ENCODE results near the gene TSPAN6. TPM values are rescaled to one million over a fixed set of nuclear protein-coding genes. Genes with fewer than 3 reads are reported as not detected.

The TSPAN6 gene
- total and polyA plus RNA-seq, 2 of the 13 experiments (the other 11 are each of a cell fraction or from before 2014, with no cell fraction given) = 78.9 to 133 TPM

DNA sequence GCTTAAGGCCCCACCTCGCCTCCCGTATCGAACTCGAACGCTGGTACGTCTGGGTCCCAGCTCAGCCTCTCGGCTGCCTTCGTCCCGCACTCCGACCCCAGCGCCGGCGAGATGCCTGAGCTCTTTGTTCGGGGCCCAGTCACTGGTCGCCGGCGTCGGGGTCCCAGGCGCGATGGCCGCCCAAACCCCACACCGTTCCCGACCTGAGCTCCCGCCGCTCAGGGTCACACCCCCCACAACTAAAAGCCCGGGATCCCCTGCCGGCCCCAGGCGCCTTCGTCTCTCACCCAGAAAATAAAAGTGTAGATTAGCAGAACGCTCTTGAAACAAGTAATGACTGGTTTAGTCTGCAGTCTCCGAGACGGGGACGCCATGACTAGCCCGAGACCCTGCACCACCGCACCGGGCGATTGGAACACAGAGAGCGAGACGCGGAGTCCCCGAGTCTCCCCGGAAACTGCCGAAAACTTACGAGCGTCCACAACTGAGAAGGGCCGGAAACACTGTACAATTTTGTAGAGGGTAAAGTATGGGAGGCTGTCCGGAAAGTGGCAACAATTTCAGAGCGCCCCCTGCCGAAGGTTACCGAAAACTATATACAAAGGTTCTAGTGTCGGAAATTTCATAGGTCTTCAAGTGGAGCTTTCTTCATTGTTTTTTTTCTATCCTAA, at the start of gene TSPAN6 (continued):
- TF ChIP-seq ZKSCAN5 (CRISPR knock-in tag; IDR thresholded peaks at IDR 0.05) (no peak), ZFX (CRISPR knock-in tag; IDR thresholded peaks at IDR 0.05; ENCODE audit: low read depth) (peak; percentile 48), POLR2G (IDR thresholded peaks at IDR 0.05; ENCODE audit: low read depth, low read length) (peak; percentile 72), NONO (IDR thresholded peaks at IDR 0.05) (no peak), NONO (CRISPR knock-in tag; conservative IDR thresholded peaks at IDR 0.05) (0 out of 2 replicates have a peak, but pooled peaks have one; percentile 19), ASH2L (IDR thresholded peaks at IDR 0.05; ENCODE audit: insufficient read length, low read depth, low read length) (peak; percentile 52), HDAC1 (CRISPR knock-in tag; IDR thresholded peaks at IDR 0.05) (peak; percentile 12; the same call in 1 of the 2 replicates), KAT7 (CRISPR knock-in tag; IDR thresholded peaks at IDR 0.05; ENCODE audit: borderline replicate concordance) (no peak), MYNN (CRISPR knock-in tag; IDR thresholded peaks at IDR 0.05; ENCODE audit: low read depth) (no peak), POLR2AphosphoS5 (IDR thresholded peaks at IDR 0.05; ENCODE audit: low read depth, low read length) (peak; percentile 71), AKAP8 (CRISPR knock-in tag; IDR thresholded peaks at IDR 0.05) (no peak), GABPA (IDR thresholded peaks at IDR 0.05; ENCODE audit: low read depth, low read length) (no peak), GABPA (CRISPR knock-in tag; IDR thresholded peaks at IDR 0.05; ENCODE audit: low read depth) (peak; percentile 63), ZFP41 (CRISPR knock-in tag; IDR thresholded peaks at IDR 0.05; ENCODE audit: borderline replicate concordance) (no peak), XRCC5 (optimal IDR thresholded peaks at IDR 0.05; ENCODE audit: low read length) (peak; percentile 34), GABPB1 (CRISPR knock-in tag; IDR thresholded peaks at IDR 0.05) (no peak; the same call in 1 of the 2 replicates), RAD21 (CRISPR knock-in tag; IDR thresholded peaks at IDR 0.05) (0 out of 2 replicates have a peak, but pooled peaks have one; percentile 18), ATRX (CRISPR knock-in tag; IDR thresholded peaks at IDR 0.05; ENCODE audit: borderline replicate concordance) (no peak), AGO2 (optimal IDR thresholded peaks at IDR 0.05; ENCODE audit: low read depth, low read length) (peak; percentile 83), HNRNPK (IDR thresholded peaks at IDR 0.05; ENCODE audit: low read depth, low read length, poor library complexity, severe bottlenecking) (peak; percentile 64), ZNF629 (CRISPR knock-in tag; conservative IDR thresholded peaks at IDR 0.05) (0 out of 2 replicates have a peak, but pooled peaks have one; percentile 1), HNRNPLL (IDR thresholded peaks at IDR 0.05; ENCODE audit: low read depth, low read length, poor library complexity, severe bottlenecking) (no peak)
- TF ChIP-seq, protein P1, sequence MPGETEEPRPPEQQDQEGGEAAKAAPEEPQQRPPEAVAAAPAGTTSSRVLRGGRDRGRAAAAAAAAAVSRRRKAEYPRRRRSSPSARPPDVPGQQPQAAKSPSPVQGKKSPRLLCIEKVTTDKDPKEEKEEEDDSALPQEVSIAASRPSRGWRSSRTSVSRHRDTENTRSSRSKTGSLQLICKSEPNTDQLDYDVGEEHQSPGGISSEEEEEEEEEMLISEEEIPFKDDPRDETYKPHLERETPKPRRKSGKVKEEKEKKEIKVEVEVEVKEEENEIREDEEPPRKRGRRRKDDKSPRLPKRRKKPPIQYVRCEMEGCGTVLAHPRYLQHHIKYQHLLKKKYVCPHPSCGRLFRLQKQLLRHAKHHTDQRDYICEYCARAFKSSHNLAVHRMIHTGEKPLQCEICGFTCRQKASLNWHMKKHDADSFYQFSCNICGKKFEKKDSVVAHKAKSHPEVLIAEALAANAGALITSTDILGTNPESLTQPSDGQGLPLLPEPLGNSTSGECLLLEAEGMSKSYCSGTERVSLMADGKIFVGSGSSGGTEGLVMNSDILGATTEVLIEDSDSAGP (CRISPR knock-in tag; IDR thresholded peaks at IDR 0.05; ENCODE audit: borderline replicate concordance) = peak; percentile 31; the same call in 1 of the 2 replicates
- TF ChIP-seq, protein P2, sequence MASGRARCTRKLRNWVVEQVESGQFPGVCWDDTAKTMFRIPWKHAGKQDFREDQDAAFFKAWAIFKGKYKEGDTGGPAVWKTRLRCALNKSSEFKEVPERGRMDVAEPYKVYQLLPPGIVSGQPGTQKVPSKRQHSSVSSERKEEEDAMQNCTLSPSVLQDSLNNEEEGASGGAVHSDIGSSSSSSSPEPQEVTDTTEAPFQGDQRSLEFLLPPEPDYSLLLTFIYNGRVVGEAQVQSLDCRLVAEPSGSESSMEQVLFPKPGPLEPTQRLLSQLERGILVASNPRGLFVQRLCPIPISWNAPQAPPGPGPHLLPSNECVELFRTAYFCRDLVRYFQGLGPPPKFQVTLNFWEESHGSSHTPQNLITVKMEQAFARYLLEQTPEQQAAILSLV (CRISPR knock-in tag; IDR thresholded peaks at IDR 0.05; ENCODE audit: borderline replicate concordance) = 0 out of 2 replicates have a peak, but pooled peaks have one; percentile 33
- TF ChIP-seq, protein P3, sequence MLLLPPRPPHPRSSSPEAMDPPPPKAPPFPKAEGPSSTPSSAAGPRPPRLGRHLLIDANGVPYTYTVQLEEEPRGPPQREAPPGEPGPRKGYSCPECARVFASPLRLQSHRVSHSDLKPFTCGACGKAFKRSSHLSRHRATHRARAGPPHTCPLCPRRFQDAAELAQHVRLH (CRISPR knock-in tag; IDR thresholded peaks at IDR 0.05; ENCODE audit: borderline replicate concordance, low read depth) = peak; percentile 44; the same call in 1 of the 2 replicates
- TF ChIP-seq, protein P4, sequence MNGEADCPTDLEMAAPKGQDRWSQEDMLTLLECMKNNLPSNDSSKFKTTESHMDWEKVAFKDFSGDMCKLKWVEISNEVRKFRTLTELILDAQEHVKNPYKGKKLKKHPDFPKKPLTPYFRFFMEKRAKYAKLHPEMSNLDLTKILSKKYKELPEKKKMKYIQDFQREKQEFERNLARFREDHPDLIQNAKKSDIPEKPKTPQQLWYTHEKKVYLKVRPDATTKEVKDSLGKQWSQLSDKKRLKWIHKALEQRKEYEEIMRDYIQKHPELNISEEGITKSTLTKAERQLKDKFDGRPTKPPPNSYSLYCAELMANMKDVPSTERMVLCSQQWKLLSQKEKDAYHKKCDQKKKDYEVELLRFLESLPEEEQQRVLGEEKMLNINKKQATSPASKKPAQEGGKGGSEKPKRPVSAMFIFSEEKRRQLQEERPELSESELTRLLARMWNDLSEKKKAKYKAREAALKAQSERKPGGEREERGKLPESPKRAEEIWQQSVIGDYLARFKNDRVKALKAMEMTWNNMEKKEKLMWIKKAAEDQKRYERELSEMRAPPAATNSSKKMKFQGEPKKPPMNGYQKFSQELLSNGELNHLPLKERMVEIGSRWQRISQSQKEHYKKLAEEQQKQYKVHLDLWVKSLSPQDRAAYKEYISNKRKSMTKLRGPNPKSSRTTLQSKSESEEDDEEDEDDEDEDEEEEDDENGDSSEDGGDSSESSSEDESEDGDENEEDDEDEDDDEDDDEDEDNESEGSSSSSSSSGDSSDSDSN (CRISPR knock-in tag; IDR thresholded peaks at IDR 0.05) = peak; percentile 24; the same call in 1 of the 2 replicates

Measured in HepG2 (cell line).